DND-41 (cell line): Measurements from ENCODE around the gene TBCE.

Experiments
- ATAC-seq: fragments of 200-7000 bp; cut with Tn5 transposase; 3 replicates; pipeline ENCODE4 v1.9.1; 2021; ENCODE audit warnings: low read depth; ENCODE audit not compliant: insufficient read depth
- DNase-seq: peaks from one replicate; pipeline ENCODE4 v3.0.0-alpha.2; 2020
- H2AFZ ChIP-seq: 2 replicates; pipeline ENCODE4 v1.6.0; 2012; ENCODE audit warnings: low read depth, low read length
- H3K27ac ChIP-seq: 2 replicates; pipeline ENCODE4 v1.5.1; 2012; ENCODE audit warnings: low read length, inconsistent platforms
- H3K27me3 ChIP-seq: fragments of 200-600 bp; sonication (generic); 2 replicates; pipeline ENCODE4 v1.6.0; 2012; ENCODE audit warnings: low read length, mild to moderate bottlenecking, inconsistent platforms; ENCODE audit not compliant: insufficient read depth, poor library complexity
- H3K36me3 ChIP-seq: 2 replicates; pipeline ENCODE4 v1.5.1; 2012; ENCODE audit warnings: low read length, inconsistent platforms; ENCODE audit not compliant: insufficient read depth
- H3K4me1 ChIP-seq: 2 replicates; pipeline ENCODE4 v1.5.1; 2012; ENCODE audit warnings: mild to moderate bottlenecking, low read length; ENCODE audit not compliant: insufficient read depth
- H3K4me2 ChIP-seq: 2 replicates; pipeline ENCODE4 v1.6.0; 2012; ENCODE audit warnings: mild to moderate bottlenecking, moderate library complexity, low read length, inconsistent platforms; ENCODE audit not compliant: insufficient read depth
- H3K4me3 ChIP-seq, 2 experiments: fragments of 200-600 bp in 1 of 2; shearing (Covaris generic) in 1 of 2; 2 replicates each; pipeline ENCODE4 v1.5.1; 2012 to 2016; ENCODE audit warnings: inconsistent platforms in 2 of 2, low read length in 2 of 2, mild to moderate bottlenecking in 2 of 2, low read depth in 1 of 2, moderate library complexity in 1 of 2
- H3K79me2 ChIP-seq: 2 replicates; pipeline ENCODE4 v1.6.0; 2012; ENCODE audit warnings: low read length, inconsistent platforms; ENCODE audit not compliant: insufficient read depth
- H3K9ac ChIP-seq: 2 replicates; pipeline ENCODE4 v1.6.0; 2012; ENCODE audit warnings: low read depth, mild to moderate bottlenecking, inconsistent platforms, low read length, moderate library complexity
- H3K9me3 ChIP-seq: 2 replicates; pipeline ENCODE4 v1.5.1; 2012; ENCODE audit warnings: low read length, moderate library complexity, mild to moderate bottlenecking, inconsistent platforms; ENCODE audit not compliant: insufficient read depth, severe bottlenecking
- H4K20me1 ChIP-seq: 2 replicates; pipeline ENCODE4 v1.6.0; 2012; ENCODE audit warnings: low read length; ENCODE audit not compliant: insufficient read depth
- EZH2 ChIP-seq: IDR thresholded peaks from 3 replicates; pipeline ENCODE4 v1.6.1; 2012; ENCODE audit warnings: borderline replicate concordance, low read depth, mild to moderate bottlenecking, moderate library complexity, low read length, inconsistent platforms; ENCODE audit not compliant: severe bottlenecking
- TF ChIP-seq, protein P1 (sequence below): IDR thresholded peaks from 2 replicates; pipeline ENCODE4 v1.5.1; 2012; ENCODE audit warnings: borderline replicate concordance, low read length, moderate library complexity, mild to moderate bottlenecking; ENCODE audit not compliant: poor library complexity, severe bottlenecking; ENCODE audit errors: extremely low read depth

The TBCE gene

GRCh38 chr1:235500971-235501540 is 133.8 kb downstream of the TBCE start:
- H3K4me3 ChIP-seq, result no peak overlapping the region
- no peak overlapping the region for H2AFZ ChIP-seq
- no peak for TF ChIP-seq EZH2
- TF ChIP-seq, protein P1, sequence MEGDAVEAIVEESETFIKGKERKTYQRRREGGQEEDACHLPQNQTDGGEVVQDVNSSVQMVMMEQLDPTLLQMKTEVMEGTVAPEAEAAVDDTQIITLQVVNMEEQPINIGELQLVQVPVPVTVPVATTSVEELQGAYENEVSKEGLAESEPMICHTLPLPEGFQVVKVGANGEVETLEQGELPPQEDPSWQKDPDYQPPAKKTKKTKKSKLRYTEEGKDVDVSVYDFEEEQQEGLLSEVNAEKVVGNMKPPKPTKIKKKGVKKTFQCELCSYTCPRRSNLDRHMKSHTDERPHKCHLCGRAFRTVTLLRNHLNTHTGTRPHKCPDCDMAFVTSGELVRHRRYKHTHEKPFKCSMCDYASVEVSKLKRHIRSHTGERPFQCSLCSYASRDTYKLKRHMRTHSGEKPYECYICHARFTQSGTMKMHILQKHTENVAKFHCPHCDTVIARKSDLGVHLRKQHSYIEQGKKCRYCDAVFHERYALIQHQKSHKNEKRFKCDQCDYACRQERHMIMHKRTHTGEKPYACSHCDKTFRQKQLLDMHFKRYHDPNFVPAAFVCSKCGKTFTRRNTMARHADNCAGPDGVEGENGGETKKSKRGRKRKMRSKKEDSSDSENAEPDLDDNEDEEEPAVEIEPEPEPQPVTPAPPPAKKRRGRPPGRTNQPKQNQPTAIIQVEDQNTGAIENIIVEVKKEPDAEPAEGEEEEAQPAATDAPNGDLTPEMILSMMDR, result no peak
- no peak overlapping the region for H3K9ac ChIP-seq
- H3K4me1 ChIP-seq, result peaks cover 23% of the 10 kb centered on the region
- no peaks in the 10 kb centered on the region for H3K9me3 ChIP-seq
- H3K4me2 ChIP-seq, result no peak overlapping the region; the same call in 1 of the 2 replicates
- H4K20me1 ChIP-seq, result peaks cover 3% of the 10 kb centered on the region; the same call in 1 of the 2 replicates
- no peaks in the 10 kb centered on the region for H3K27me3 ChIP-seq
- DNase-seq, result no peak
- H3K36me3 ChIP-seq, result no peaks in the 10 kb centered on the region; the same call in 1 of the 2 replicates
- no peak overlapping the region for H3K27ac ChIP-seq
- ATAC-seq, result no peak
- H3K79me2 ChIP-seq, result peaks cover 67% of the 10 kb centered on the region
